Left lung (tissue), 10 donors: ENCODE data around the gene RALA. TPM values are rescaled to one million over a fixed set of nuclear protein-coding genes. Genes with fewer than 3 reads are reported as not detected.
"Not testable (repeated sequence)": the region's sequence is repeated elsewhere in the genome, so short reads cannot be mapped to it uniquely, and the experiment has no call there.

Experiments
- ATAC-seq: fragments of 200-7000 bp; cut with Tn5 transposase; one replicate; pipeline ENCODE4 v1.9.1; 2020; ENCODE audit warnings: moderate library complexity
- DNase-seq, 4 donors: peaks; one replicate each; pipeline ENCODE4 v3.0.0-alpha.2; 2013 to 2020
- H3K27ac ChIP-seq, 2 donors: fragments of 200-600 bp; sonication (generic) in 1 of 2; one replicate each; pipeline versions ENCODE4 v1.5.0 to v1.8.0; 2020 to 2021
- H3K27me3 ChIP-seq, 2 donors: fragments of 200-600 bp; sonication (generic) in 1 of 2; one replicate each; pipeline versions ENCODE4 v1.5.0 to v1.8.0; 2020 to 2021
- H3K36me3 ChIP-seq, 2 donors: fragments of 200-600 bp; sonication (generic) in 1 of 2; one replicate each; pipeline versions ENCODE4 v1.5.0 to v1.8.0; 2020 to 2021
- H3K4me1 ChIP-seq, 2 donors: fragments of 200-600 bp; one replicate each; pipeline ENCODE4 v1.8.0; 2021
- H3K4me3 ChIP-seq, 2 donors: fragments of 200-600 bp; sonication (generic) in 1 of 2; one replicate each; pipeline versions ENCODE4 v1.5.0 to v1.8.0; 2020 to 2021; ENCODE audit warnings: mild to moderate bottlenecking in 1 of 2
- H3K9me3 ChIP-seq, 2 donors: fragments of 200-600 bp; sonication (generic) in 1 of 2; one replicate each; pipeline versions ENCODE4 v1.5.0 to v1.8.0; 2020 to 2021
- CTCF ChIP-seq, 2 donors: fragments of 200-600 bp; sonication (generic) in 1 of 2; IDR thresholded peaks; one replicate each; pipeline versions ENCODE4 v1.5.0 to v1.8.0; 2021; ENCODE audit warnings: antibody characterized with exemption in 2 of 2
- intact Hi-C, 2 donors: fragments of 100-400 bp; cut with DNase I; formaldehyde crosslinking; loops; one replicate each; pipeline versions ENCODE4 v1.11.2 to v1.14.2; 2022
- polyA plus RNA-seq, 6 donors: library from polyadenylated mRNA; unstranded; fragments of 120-200 nt; gene quantifications; one replicate each; pipeline ENCODE4 v1.2.1, GENCODE V29; 2013; ENCODE audit not compliant: insufficient read length in 6 of 6
- total RNA-seq, 2 donors: library from RNA; stranded (reverse); fragmentation: NEBNext Ultra II Directional; extraction: Animal tissue kit (Norgen Biotek cat#: 25700); gene quantifications; one replicate each; pipeline ENCODE4 v1.2.1, GENCODE V29; 2021
- donor health status: DM: no; HTN: yes; CAD: no.
- donor health status: DM: no; HTN: no; CAD: no.

The RALA gene
- total and polyA plus RNA-seq, 8 donors: 45.8 to 114 (median 91.5) TPM

GRCh38 chr7:39664057-39664456 lies 40.7 kb downstream of the RALA start:
- peaks cover 0 to 5% of the 10 kb centered on the region in 2 donors for H3K36me3 ChIP-seq
- H3K27ac ChIP-seq: no peak overlapping the region
- no peaks in the 10 kb centered on the region for H3K27me3 ChIP-seq
- H3K4me3 ChIP-seq: no peak overlapping the region
- DNase-seq: no peak
- intact Hi-C loops: no loop called here
- no peak for ATAC-seq
- H3K4me1 ChIP-seq: no peaks in the 10 kb centered on the region
- TF ChIP-seq CTCF (IDR thresholded peaks at IDR 0.05): no peak
- no peaks in the 10 kb centered on the region for H3K9me3 ChIP-seq

GRCh38 chr7:39664585-39664984 lies 41.2 kb downstream of the RALA start:
- H3K4me1 ChIP-seq: no peaks in the 10 kb centered on the region
- no peaks in the 10 kb centered on the region for H3K9me3 ChIP-seq

GRCh38 chr7:39666562-39666961 lies 43.2 kb downstream of the RALA start:
- no peak for TF ChIP-seq CTCF (IDR thresholded peaks at IDR 0.05)
- Histone ChIP-seq H3K27me3 (no peaks in the 10 kb centered on the region), H3K4me3 (no peak overlapping the region), H3K9me3 (no peaks in the 10 kb centered on the region), H3K4me1 (no peaks in the 10 kb centered on the region), H3K27ac (no peak overlapping the region), H3K36me3 (peaks cover 0 to 5% of the 10 kb centered on the region in 2 donors)
- DNase-seq (no peak), ATAC-seq (no peak)
- intact Hi-C loops: no loop called here

More at GRCh38 chr7:39664585-39664984, 41.2 kb downstream of the RALA start:
- DNase-seq: no peak
- H3K4me3 ChIP-seq: no peak overlapping the region
- peaks cover 0 to 5% of the 10 kb centered on the region in 2 donors for H3K36me3 ChIP-seq
- H3K27ac ChIP-seq: no peak overlapping the region
- intact Hi-C loops: no loop called here
- no peaks in the 10 kb centered on the region for H3K27me3 ChIP-seq
- no peak for ATAC-seq
- no peak for TF ChIP-seq CTCF (IDR thresholded peaks at IDR 0.05)

GRCh38 chr7:39667341-39667923 lies 44.1 kb downstream of the RALA start:
- ATAC-seq (no peak), DNase-seq (peak in 1 of 4 donors; percentile 33)
- intact Hi-C loops: no loop called here
- Histone ChIP-seq H3K27me3 (no peaks in the 10 kb centered on the region), H3K4me1 (no peaks in the 10 kb centered on the region), H3K27ac (no peak overlapping the region), H3K36me3 (no peaks in the 10 kb centered on the region), H3K9me3 (no peaks in the 10 kb centered on the region), H3K4me3 (no peak overlapping the region)
- TF ChIP-seq CTCF (IDR thresholded peaks at IDR 0.05): no peak

GRCh38 chr7:39668280-39668679 lies 44.9 kb downstream of the RALA start:
- intact Hi-C loops, ATAC-seq, H3K4me1 ChIP-seq, H3K27ac ChIP-seq, H3K27me3 ChIP-seq, H3K36me3 ChIP-seq, H3K9me3 ChIP-seq, DNase-seq, H3K4me3 ChIP-seq: not testable (repeated sequence)

GRCh38 chr7:39670052-39670451 lies 46.7 kb downstream of the RALA start:
- no peaks in the 10 kb centered on the region for H3K36me3 ChIP-seq

More at GRCh38 chr7:39670052-39670451, 46.7 kb downstream of the RALA start:
- intact Hi-C loops: no loop called here
- H3K9me3 ChIP-seq: no peaks in the 10 kb centered on the region
- no peak for DNase-seq
- H3K27me3 ChIP-seq: no peaks in the 10 kb centered on the region
- no peak overlapping the region for H3K4me3 ChIP-seq
- H3K27ac ChIP-seq: no peak overlapping the region
- peaks cover 0 to 11% of the 10 kb centered on the region in 2 donors for H3K4me1 ChIP-seq
- no peak for ATAC-seq
- no peak for TF ChIP-seq CTCF (IDR thresholded peaks at IDR 0.05)
